GM21737 (cell line): ENCODE data around the gene FRA10AC1.

Experiments used
- ATAC-seq: cut with Tn5 transposase; IDR thresholded peaks from one replicate; pipeline ENCODE4 v1.9.1; 2021; ENCODE audit warnings: mild to moderate bottlenecking, moderate library complexity; ENCODE audit not compliant: unreplicated experiment

The FRA10AC1 gene

DNA sequence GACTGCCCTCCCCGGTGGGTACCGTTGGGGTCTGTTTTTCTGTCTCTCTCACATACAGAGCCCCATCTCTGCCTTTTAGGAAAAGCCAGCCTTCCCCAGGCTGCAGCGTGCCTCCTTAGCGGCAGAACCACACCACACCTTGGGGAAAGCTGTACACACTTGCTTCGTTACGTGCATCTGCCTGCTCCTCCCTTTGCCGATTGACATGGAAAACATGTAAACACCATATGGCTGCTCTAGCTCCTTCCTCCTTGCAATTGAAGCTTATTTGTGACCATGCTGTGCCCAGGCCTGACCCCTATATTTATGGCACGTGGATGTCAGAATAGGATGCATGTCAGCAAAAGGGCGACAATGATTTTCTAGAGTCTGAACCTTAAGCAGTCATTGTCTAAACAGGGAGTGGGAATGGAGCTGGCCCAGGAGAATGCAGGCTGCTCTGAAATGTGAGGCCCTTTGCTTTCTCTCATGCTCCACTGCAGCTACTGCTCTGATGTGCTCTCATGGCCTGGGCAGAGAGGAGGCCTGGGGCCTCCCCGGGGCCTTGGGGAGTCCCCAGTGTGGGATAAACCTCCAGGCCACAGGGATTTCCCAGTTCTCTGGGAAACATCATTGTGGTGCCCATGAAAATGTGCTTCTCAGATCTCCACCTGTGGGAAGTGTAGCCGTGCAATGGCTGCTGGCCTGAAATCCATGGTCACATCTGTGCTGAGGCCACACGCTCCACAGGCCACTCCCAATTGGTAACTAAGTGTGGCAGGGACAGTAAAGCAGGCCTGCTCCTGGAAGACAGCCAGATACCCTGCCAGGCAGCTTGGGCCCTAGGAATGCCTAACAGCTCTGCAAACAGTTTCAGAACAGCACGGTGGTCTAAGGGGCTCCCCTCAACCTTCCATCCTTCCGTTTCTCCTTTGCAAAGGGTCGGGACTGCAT, 71.5 kb downstream of the FRA10AC1 start:
- ATAC-seq, result no peak

DNA sequence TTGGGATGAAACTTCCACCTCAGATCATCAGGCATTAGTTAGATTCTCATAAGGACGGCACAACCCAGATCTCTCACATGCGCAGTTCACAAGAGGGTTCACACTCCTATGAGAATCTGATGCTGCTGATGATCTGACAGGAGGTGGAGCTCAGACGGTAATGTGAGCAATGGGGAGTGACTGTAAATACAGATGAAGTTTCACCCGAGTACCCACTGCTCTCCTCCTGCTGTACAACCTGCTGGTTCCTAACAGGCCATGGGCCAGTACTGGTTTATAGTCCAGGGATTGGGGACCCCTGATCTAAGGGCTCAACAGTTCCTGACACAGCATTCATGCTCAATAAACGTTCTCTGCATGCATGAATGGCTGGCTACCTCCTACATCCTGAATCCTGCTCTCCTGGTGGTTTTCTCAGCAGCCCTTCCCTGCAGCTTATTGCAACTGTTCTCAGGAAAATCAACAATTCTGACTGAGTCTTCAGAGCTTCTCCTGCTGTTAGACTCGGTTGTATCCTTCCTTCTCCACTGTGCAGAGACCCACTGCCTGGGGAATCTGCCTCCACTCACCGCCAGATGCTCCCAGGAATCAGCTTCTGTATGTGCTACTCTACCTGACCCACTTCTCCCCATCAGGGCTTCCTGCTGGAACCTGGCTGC, 72.6 kb downstream of the FRA10AC1 start:
- ATAC-seq, result no peak

DNA sequence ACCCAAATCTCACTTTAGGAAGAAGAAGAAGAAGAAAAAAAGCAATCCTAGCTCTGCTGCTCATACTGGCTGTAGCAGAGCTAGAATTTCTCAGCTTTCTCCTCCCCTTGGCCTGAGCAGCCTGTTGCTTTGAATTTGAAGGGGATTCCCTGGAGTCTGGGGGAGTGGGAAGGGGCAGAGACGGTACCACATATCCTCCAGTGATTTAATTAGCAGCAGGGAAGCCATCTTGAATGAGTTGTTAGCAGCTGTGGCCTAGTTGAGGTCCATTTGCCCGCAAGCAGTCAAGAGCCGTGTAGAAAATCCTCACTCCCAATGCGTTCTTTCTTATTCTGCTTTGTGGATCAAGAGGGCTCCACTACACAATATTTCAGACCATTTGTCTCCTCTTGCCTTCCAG, 73.5 kb downstream of the FRA10AC1 start:
- no peak for ATAC-seq

DNA sequence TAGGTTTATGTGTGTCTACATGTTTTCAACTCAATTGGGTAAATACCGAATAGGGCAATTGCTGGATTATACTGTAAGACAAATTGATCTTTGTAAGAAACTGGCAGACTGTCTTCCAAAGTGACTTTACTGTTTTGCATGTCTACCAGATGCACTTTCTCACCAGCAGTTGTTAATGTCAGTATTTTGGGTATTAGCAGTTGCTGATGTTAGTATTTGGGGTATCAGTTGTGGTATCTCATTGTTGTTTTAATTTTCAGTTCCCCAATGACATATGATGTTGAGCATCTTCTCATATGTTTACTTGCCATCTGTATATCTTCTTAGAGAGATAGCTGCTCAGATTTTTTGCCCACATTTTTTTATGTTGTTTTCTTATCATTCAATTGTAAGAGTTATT, 79.5 kb downstream of the FRA10AC1 start:
- ATAC-seq, result no peak

DNA sequence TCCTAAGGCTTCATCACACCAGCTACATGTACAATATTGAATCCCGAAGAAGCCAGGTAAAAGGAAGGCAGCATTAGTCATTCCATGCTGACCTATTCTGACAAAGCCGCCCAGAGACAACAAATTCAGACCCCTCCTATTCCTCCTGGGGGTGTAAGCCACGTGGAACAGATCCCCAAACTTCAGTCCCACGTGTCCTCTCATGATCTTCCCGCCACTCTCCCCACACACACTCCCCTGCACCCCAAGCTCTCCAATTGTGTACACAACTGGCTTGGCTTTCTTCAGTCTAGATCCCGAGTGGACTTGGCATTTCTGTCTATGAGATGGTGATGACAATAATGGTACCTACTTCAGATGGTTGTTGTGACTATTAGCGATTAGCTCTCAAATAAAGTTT, 81.5 kb downstream of the FRA10AC1 start:
- no peak for ATAC-seq
